CD4-positive, alpha-beta memory T cell (primary cell): ENCODE results near the gene KRT9. TPM values are rescaled to one million over a fixed set of nuclear protein-coding genes. Genes with fewer than 3 reads are reported as not detected.
"Not testable (repeated sequence)": the region's sequence is repeated elsewhere in the genome, so short reads cannot be mapped to it uniquely, and the experiment has no call there.

Experiments used
- CTCF ChIA-PET: fragments of 350-600 bp; sonication (Branson Sonifier 250); formaldehyde crosslinking; loops from one replicate; lab custom pipeline; 2021; ENCODE audit warnings: inconsistent platforms; ENCODE audit not compliant: partially characterized antibody; lab: Charles Lee
- POLR2A ChIA-PET: fragments of 350-600 bp; sonication (Branson Sonifier 250); formaldehyde crosslinking; loops from one replicate; lab custom pipeline; 2021; ENCODE audit not compliant: partially characterized antibody; lab: Charles Lee
- DNase-seq, 5 donors: peaks; one replicate each; pipeline versions ENCODE4 v3.0.0 to v3.0.0-alpha.2; 2020 to 2022; ENCODE audit warnings: mixed read lengths in 1 of 5
- H3K27ac ChIP-seq: one replicate; pipeline ENCODE4 v1.7.0; 2013; ENCODE audit warnings: low read depth, low read length
- H3K27me3 ChIP-seq: 2 replicates; pipeline ENCODE4 v1.7.0; 2013; ENCODE audit warnings: mild to moderate bottlenecking, low read length, moderate library complexity; ENCODE audit not compliant: insufficient read depth
- H3K36me3 ChIP-seq: 2 replicates; pipeline ENCODE4 v1.7.0; 2013; ENCODE audit warnings: mild to moderate bottlenecking, low read length, moderate library complexity; ENCODE audit not compliant: insufficient read depth
- H3K4me1 ChIP-seq: 2 replicates; pipeline ENCODE4 v1.7.0; 2013; ENCODE audit warnings: mild to moderate bottlenecking, low read length, moderate library complexity; ENCODE audit not compliant: insufficient read depth
- H3K4me3 ChIP-seq, 2 donors: one replicate each; pipeline ENCODE4 v1.7.0; 2013; ENCODE audit warnings: low read length in 2 of 2, mild to moderate bottlenecking in 1 of 2
- H3K9me3 ChIP-seq, 2 donors: one replicate each; pipeline ENCODE4 v1.7.0; 2013; ENCODE audit warnings: low read length in 2 of 2, control low read depth in 1 of 2; ENCODE audit not compliant: control insufficient read depth in 1 of 2
- H3K27ac Mint-ChIP-seq, 7 donors: one replicate each; pipeline ENCODE4 v1.8.0; 2020 to 2021; ENCODE audit warnings: mixed read lengths in 7 of 7, mild to moderate bottlenecking in 6 of 7, inconsistent platforms in 3 of 7, moderate library complexity in 3 of 7
- H3K27me3 Mint-ChIP-seq, 2 donors: one replicate each; pipeline ENCODE4 v1.8.0; 2020 to 2021; ENCODE audit warnings: mixed read lengths in 2 of 2
- H3K36me3 Mint-ChIP-seq, 2 donors: one replicate each; pipeline ENCODE4 v1.8.0; 2020 to 2021; ENCODE audit warnings: mixed read lengths in 2 of 2, inconsistent platforms in 1 of 2, mild to moderate bottlenecking in 1 of 2
- H3K4me1 Mint-ChIP-seq, 4 donors: one replicate each; pipeline ENCODE4 v1.8.0; 2020 to 2021; ENCODE audit warnings: mixed read lengths in 4 of 4, mild to moderate bottlenecking in 1 of 4
- H3K4me3 Mint-ChIP-seq, 8 donors: one replicate each; pipeline ENCODE4 v1.8.0; 2020 to 2021; ENCODE audit warnings: mixed read lengths in 8 of 8, mild to moderate bottlenecking in 7 of 8, moderate library complexity in 6 of 8, inconsistent platforms in 3 of 8
- H3K9me3 Mint-ChIP-seq, 8 donors: one replicate each; pipeline ENCODE4 v1.8.0; 2020 to 2021; ENCODE audit warnings: mixed read lengths in 8 of 8, mild to moderate bottlenecking in 5 of 8, inconsistent platforms in 3 of 8, moderate library complexity in 1 of 8
- intact Hi-C: fragments of 100-400 bp; cut with micrococcal nuclease; formaldehyde crosslinking; loops from one replicate; pipeline ENCODE4 v1.15.1; 2023
- polyA plus RNA-seq, 2 donors: library from polyadenylated mRNA; unstranded; fragments of 300-500 nt; fragmentation: Illumina TruSeq; gene quantifications; one replicate each; pipeline ENCODE4 v1.2.3, GENCODE V29; 2021
- total RNA-seq, 2 experiments: library from RNA; stranded (reverse); gene quantifications; one replicate each; pipeline ENCODE4 v1.2.3, GENCODE V29; 2021

Gene KRT9
- total and polyA plus RNA-seq, 4 experiments from 2014 or later, result not detected

DNA sequence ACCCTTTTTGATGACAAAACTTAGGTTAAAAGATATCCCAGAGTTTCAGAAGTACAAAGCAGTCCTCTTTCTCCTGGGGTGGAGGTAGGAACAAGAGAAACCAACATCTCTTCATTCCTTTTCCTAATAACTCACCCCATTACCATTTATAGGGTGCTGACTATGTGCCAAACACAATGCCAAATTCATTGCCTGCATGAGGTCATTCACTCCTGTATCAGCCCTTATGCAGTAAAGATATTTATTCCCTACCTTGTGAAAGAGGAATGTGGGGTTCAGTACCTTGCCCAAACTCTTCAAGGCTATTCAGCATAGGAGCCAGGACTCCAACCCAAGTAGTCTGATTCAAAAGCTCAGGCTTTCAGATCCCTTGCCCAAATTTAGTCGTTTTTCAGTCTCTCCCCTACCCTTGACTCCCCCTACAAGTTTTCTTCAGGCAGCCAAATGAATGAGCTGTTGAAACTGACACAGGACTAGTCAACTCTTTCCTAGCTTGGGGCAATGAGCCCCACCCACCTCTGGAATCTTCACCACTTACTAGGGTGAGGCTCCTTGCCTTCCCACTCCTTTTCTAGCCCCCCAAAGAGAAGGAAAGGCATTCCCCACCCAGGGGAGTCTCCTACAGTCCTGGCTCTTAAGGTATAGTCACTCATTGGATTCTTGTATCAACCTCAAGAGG is 9.0 kb upstream of the KRT9 start:
- DNase-seq, result no peak
- Histone ChIP-seq H3K4me3 (no peak overlapping the region), H3K27ac (no peak overlapping the region), H3K4me1 (no peaks in the 10 kb centered on the region), H3K27me3 (no peaks in the 10 kb centered on the region), H3K9me3 (no peaks in the 10 kb centered on the region), H3K36me3 (no peaks in the 10 kb centered on the region)
- Mint-ChIP-seq H3K27me3 (peaks cover 18 to 36% of the 10 kb centered on the region in 2 donors), H3K27ac (no peak overlapping the region), H3K9me3 (no peaks in the 10 kb centered on the region), H3K36me3 (no peaks in the 10 kb centered on the region), H3K4me1 (peaks cover 0 to 1% (median 0%) of the 10 kb centered on the region in 4 donors), H3K4me3 (no peak overlapping the region)
- CTCF ChIA-PET, result interaction anchor here (1.5 kb wide), 1 partner anchor 32 kb away, joined by 9 read pairs; no protein-coding TSS in a partner anchor
- POLR2A ChIA-PET, result no interaction called here
- intact Hi-C loops, result no loop called here

DNA sequence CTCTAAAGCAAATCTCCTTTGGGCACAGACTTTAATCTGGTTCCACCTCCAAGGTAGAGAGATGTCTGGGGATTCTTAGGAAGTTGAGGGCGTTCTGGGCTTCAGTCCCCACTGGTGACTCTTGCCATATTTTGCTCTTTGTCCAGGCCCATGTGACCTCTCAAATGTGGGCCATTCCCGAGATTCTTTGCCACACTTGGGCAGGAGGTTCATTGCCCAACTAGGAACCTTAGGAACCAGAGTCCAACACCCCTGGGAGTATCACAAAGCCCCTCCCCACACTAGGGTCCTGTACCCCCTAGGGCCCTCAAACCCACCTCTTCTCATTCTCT is 8.4 kb upstream of the KRT9 start:
- intact Hi-C loops, result no loop called here
- Histone ChIP-seq H3K4me3 (no peak overlapping the region), H3K4me1 (no peaks in the 10 kb centered on the region), H3K27ac (no peak overlapping the region), H3K36me3 (no peaks in the 10 kb centered on the region), H3K9me3 (no peaks in the 10 kb centered on the region), H3K27me3 (no peaks in the 10 kb centered on the region)
- no peak for DNase-seq
- POLR2A ChIA-PET, result no interaction called here
- Mint-ChIP-seq H3K36me3 (no peaks in the 10 kb centered on the region), H3K4me3 (no peak overlapping the region), H3K27ac (no peak overlapping the region), H3K27me3 (peaks cover 18 to 36% of the 10 kb centered on the region in 2 donors), H3K9me3 (no peaks in the 10 kb centered on the region), H3K4me1 (peaks cover 0 to 1% (median 0%) of the 10 kb centered on the region in 4 donors)
- CTCF ChIA-PET, result interaction anchor here (1.0 to 2.2 kb wide), 2 partner anchors 12 to 31 kb away, joined by 4 to 8 read pairs; no protein-coding TSS in a partner anchor

DNA sequence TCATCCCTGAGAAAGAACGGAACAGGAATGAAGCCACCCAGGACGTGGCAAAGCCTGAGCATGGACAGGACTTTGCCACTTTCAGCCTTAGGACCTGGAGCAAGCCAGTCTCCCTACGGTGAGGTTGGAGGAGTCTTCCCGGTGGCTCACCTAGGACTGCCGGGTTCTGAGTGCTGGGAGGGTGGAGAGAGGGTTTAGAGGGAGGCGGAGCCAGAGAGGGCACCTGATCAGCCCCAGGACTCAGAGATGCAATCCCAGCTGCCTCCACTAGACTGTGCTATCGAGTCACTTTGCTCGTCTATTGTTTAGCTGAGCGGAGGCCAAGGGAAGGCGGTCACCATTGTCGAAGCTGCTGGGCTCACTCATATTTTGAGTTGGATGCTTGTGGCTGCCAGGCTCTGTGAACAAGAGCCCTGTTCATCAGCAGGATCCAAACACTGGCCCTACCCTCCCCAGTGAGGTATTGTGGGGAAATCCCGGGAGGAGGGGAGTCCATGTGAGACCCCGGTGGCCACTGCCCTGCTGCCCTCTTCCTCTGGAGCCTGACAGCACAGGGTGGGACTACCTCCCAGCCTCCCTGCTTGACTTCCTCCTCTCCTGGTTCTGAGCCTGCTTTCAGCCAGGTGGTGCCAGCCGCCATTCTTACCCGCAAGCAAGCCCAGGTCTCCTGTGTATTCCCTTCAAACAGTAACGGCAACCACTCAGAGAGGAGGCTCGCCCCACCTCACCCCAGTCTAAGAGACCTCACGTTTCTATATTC is 7.8 kb upstream of the KRT9 start:
- H3K4me3 Mint-ChIP-seq, result no peak overlapping the region
- no peak overlapping the region for H3K27ac Mint-ChIP-seq
- no peak overlapping the region for H3K27ac ChIP-seq
- H3K4me1 Mint-ChIP-seq, result peaks cover 0 to 1% (median 0%) of the 10 kb centered on the region in 4 donors
- H3K27me3 Mint-ChIP-seq, result peaks cover 22 to 36% of the 10 kb centered on the region in 2 donors
- DNase-seq, result peak; percentile 48 to 63 (median 53)
- no peaks in the 10 kb centered on the region for H3K9me3 ChIP-seq
- no peaks in the 10 kb centered on the region for H3K4me1 ChIP-seq
- CTCF ChIA-PET, result interaction anchor here (1.0 to 2.2 kb wide), 2 partner anchors 13 to 30 kb away, joined by 4 to 8 read pairs; no protein-coding TSS in a partner anchor
- no peak overlapping the region for H3K4me3 ChIP-seq
- H3K36me3 ChIP-seq, result no peaks in the 10 kb centered on the region
- intact Hi-C loops, result no loop called here
- H3K9me3 Mint-ChIP-seq, result no peaks in the 10 kb centered on the region
- H3K27me3 ChIP-seq, result no peaks in the 10 kb centered on the region
- POLR2A ChIA-PET, result interaction anchor here (0.9 kb wide), 1 partner anchor 69 kb away, joined by 4 read pairs; no protein-coding TSS in a partner anchor
- no peaks in the 10 kb centered on the region for H3K36me3 Mint-ChIP-seq

DNA sequence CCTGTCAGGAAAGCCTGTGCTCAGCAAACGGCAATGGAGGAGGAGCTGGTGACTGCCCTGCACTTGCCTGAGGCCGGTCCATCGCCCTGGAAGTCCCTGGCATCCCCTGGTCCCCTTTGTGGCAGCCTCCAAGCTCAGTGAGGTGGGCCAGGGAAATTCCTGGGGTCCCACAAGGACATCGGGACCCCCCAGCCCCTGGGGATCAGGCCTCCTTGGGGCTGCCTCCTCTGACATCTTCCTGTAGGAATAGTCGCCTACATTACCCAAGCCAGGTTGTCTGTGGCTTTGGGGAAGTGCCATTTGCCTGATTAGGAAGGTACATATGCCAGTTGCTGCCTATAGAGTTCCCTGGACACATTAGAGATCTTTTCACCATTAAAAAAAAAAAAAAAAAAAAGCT is 7.1 kb upstream of the KRT9 start:
- H3K9me3 ChIP-seq, result no peaks in the 10 kb centered on the region
- intact Hi-C loops, result no loop called here
- Mint-ChIP-seq H3K4me3 (no peak overlapping the region), H3K27me3 (peaks cover 20 to 36% of the 10 kb centered on the region in 2 donors), H3K36me3 (no peaks in the 10 kb centered on the region), H3K9me3 (no peaks in the 10 kb centered on the region), H3K4me1 (peaks cover 0 to 1% (median 0%) of the 10 kb centered on the region in 4 donors), H3K27ac (no peak overlapping the region)
- no peak for DNase-seq
- no peak overlapping the region for H3K4me3 ChIP-seq
- ChIA-PET CTCF (interaction anchor here (1.0 to 2.2 kb wide), 2 partner anchors 13 to 30 kb away, joined by 4 to 8 read pairs; no protein-coding TSS in a partner anchor), POLR2A (interaction anchor here (0.9 kb wide), 1 partner anchor 69 kb away, joined by 4 read pairs; no protein-coding TSS in a partner anchor)
- H3K27me3 ChIP-seq, result no peaks in the 10 kb centered on the region
- H3K4me1 ChIP-seq, result no peaks in the 10 kb centered on the region
- no peak overlapping the region for H3K27ac ChIP-seq
- H3K36me3 ChIP-seq, result no peaks in the 10 kb centered on the region

DNA sequence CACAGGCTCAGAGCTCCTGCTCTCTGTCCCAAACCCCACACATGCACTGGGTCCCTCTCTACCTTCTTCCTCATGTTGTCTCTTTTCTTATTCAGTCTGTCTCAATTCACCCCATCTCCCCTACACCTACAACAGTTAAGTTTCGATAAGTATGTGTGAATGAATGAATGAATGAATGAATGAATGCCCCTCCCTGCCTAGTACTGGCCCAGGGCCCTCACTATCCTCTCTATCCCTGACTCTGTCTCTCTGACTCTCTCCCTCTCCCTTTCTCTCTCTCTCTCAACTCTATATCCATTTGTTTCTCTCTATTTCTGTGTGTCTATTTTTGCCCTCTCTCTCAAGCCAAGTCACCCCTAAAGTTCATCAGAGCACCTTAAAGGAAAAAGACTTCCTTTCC is 6.7 kb upstream of the KRT9 start:
- no peaks in the 10 kb centered on the region for H3K4me1 ChIP-seq
- Mint-ChIP-seq H3K4me3 (no peak overlapping the region), H3K4me1 (peaks cover 0 to 1% (median 0%) of the 10 kb centered on the region in 4 donors), H3K27me3 (peaks cover 22 to 36% of the 10 kb centered on the region in 2 donors), H3K27ac (no peak overlapping the region), H3K9me3 (no peaks in the 10 kb centered on the region), H3K36me3 (no peaks in the 10 kb centered on the region)
- ChIA-PET CTCF (interaction anchor here (2.2 kb wide), 1 partner anchor 29 kb away, joined by 8 read pairs; no protein-coding TSS in a partner anchor), POLR2A (no interaction called here)
- H3K27ac ChIP-seq, result no peak overlapping the region
- H3K36me3 ChIP-seq, result no peaks in the 10 kb centered on the region
- no peaks in the 10 kb centered on the region for H3K9me3 ChIP-seq
- intact Hi-C loops, result no loop called here
- DNase-seq, result no peak
- H3K27me3 ChIP-seq, result no peaks in the 10 kb centered on the region
- no peak overlapping the region for H3K4me3 ChIP-seq

DNA sequence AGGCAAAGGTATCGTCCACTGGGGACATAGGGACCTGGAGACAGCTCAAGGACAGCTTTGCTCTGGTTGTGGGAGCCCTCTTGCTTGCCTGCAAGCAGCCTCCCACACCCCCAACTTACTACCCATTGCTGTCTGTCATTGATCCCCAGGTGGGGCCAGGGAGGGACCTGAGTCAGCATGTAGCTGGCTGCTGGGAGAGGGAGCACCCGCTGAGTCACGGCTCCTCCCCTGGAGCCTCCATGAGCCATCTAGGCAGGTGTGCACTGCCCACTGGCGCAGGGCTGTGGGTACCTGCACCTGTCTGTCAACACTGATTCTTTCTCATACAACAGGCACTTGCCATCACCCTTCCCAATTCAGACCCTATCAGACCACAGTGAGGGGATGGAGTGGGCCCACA is 4.9 kb upstream of the KRT9 start:
- not testable (repeated sequence) for H3K9me3 Mint-ChIP-seq, H3K27me3 ChIP-seq

DNA sequence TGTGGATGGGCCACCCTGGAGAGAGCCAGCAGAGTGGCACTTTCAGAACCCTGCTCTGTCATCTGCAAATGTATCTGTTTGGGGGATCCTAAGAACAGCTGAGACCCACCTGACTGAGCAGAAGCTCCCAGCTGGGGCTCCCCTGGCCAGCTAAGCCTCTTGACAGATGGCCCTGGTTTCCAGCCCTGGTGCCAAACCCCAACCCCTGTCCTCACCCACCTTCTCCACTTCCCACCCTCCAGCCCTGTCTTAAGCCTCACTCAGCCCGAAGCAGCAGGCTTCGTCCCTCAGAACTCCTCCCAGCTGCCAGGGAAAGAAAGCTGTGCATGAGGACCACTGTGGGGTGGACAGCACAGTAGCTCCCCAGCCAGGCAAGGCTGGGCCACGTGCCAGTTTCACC is 3.5 kb upstream of the KRT9 start:
- H3K27me3 Mint-ChIP-seq, result peaks cover 25 to 36% of the 10 kb centered on the region in 2 donors
- ChIA-PET CTCF (interaction anchor here (1.0 kb wide), 1 partner anchor 73 kb away, joined by 3 read pairs; no protein-coding TSS in a partner anchor), POLR2A (no interaction called here)
- Histone ChIP-seq H3K36me3 (no peaks in the 10 kb centered on the region), H3K9me3 (no peaks in the 10 kb centered on the region), H3K4me3 (no peak overlapping the region), H3K27ac (no peak overlapping the region), H3K27me3 (no peaks in the 10 kb centered on the region), H3K4me1 (no peaks in the 10 kb centered on the region)
- H3K36me3 Mint-ChIP-seq, result no peaks in the 10 kb centered on the region
- no peak for DNase-seq
- H3K27ac Mint-ChIP-seq, result no peak overlapping the region
- H3K4me1 Mint-ChIP-seq, result peaks cover 0 to 1% (median 0%) of the 10 kb centered on the region in 4 donors
- peaks cover 0 to 2% (median 0%) of the 10 kb centered on the region in 8 donors for H3K9me3 Mint-ChIP-seq
- H3K4me3 Mint-ChIP-seq, result no peak overlapping the region
- intact Hi-C loops, result no loop called here

More for the DNA sequence above, 4.9 kb upstream of the KRT9 start:
- H3K36me3 Mint-ChIP-seq, POLR2A ChIA-PET, H3K9me3 ChIP-seq, DNase-seq, CTCF ChIA-PET, H3K27ac ChIP-seq, H3K27ac Mint-ChIP-seq, H3K4me3 ChIP-seq, H3K4me3 Mint-ChIP-seq, H3K4me1 ChIP-seq, H3K36me3 ChIP-seq, intact Hi-C loops, H3K4me1 Mint-ChIP-seq: not testable (repeated sequence)
- H3K27me3 Mint-ChIP-seq, result peaks cover 30 to 33% of the 10 kb centered on the region in 2 donors
